Raji (cell line): Measurements from ENCODE around the gene LLGL1.

Experiments
- POLR2A ChIP-seq: IDR thresholded peaks from 2 replicates; pipeline ENCODE4 v1.6.1; 2011; ENCODE audit warnings: low read depth, low read length, control low read depth; ENCODE audit not compliant: insufficient read depth

LLGL1 gene

DNA sequence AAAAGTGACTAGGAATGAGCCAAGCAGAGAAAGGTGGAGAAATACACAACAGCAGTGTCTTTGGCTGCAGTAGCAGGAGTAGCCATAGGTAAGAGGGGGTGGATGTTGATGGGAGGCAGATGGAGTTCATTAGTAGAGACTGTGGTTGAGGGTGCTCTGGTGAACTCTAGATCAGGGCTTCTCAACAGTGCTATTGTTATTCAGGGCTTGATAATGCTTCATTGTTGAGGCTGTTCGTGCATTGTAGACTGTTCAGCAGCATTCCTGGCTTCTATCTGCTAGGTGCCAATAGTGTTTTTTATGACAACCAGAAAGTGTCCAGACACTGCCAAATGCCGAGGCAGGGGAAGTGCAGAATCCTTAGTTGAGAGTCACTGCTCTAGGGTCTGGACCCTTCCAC is 38.2 kb upstream of the LLGL1 start:
- TF ChIP-seq POLR2A, result no peak

DNA sequence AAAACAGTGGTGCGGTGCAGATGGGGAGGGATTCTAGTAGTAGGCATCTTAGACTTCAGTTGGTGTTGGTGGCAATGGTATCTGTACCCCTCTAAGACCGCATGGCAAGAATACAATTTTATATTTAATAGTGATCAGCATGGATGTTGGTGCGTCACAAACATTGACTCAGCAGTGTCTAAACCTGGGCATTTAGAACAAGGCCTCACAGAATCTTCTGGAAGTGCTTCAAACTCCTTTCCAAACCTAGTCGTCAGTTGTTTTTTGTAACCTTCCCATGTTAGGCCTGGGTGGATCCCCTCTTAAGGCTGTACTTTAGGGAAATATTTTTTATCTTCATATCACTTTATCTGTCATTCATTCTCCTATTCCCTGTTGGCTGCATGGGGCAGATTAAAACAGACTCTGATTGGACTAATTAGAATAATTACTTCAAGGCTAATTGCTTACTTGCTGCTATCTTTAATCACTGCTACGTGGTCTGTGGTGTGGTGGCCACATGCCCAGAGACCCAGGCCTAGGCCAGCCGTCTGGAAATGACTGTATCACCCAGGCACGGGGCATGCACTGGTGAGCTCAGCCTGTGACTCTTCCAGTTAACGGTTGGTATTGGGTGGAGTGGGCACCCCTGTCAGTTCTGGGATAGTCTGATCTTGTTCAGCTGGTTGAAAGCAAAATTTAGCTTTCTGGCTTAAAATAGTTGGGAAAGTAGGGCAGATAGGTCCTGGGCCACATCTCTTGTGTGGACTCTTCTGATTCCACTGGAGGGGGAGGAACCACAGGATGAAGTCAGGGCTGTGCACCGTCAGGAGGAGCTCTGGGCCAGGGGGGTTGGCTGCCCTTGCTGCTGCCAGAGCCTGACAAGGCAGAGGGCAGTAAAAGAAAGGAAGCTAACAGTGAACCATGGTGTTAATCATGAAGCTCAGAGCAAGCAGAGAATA is 37.3 kb upstream of the LLGL1 start:
- TF ChIP-seq POLR2A, result no peak

DNA sequence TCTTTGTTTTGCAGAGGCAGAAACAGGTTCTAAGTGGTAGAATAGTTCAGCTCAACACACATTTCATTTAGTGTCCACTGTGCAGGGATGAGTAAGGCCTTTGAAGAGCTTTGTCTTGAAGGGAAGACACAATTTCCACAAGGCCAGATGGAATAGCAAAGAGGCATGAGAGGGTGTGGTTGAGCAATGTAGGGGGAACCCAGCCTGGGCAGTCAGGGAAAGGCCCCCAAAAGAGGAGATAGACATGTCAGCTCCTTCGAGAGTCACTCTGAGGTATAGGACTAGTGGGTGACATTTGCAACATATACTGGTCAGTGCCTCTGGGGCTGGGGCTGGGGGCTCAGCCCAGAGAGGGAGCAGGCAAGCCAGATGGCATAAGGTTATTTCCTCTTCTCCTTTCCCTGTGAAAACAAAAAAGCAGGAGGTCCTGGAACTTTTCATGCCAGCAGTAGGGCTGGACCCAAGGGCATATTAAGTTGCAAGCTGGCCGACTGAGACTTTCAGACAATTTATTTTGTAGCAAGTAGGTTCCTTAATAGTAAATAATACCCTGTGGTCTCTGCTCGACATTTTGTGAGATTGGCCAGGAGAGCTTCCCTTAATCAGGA is 34.7 kb upstream of the LLGL1 start:
- TF ChIP-seq POLR2A, result no peak

DNA sequence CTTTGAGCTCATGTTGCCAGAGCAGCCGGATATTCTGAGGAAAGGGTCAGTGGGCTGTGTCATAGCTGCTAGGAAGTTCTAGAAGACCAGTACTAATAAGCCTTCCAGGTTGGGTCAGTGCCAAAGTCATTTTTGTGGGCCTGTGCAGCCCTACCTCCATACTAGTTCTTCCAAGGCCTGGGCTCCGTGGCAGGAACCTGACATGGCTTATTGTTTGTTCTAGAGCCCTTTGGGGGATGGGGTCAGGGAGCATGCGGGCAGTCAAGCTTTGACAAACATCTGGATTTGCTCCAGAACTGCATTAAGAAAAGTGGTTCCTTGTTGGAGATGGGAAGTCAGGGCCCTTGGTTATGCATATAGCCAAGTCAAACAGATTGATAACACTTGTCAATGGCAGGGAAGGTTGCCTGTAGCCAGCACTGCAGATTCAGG is 34.2 kb upstream of the LLGL1 start:
- TF ChIP-seq POLR2A, result no peak

DNA sequence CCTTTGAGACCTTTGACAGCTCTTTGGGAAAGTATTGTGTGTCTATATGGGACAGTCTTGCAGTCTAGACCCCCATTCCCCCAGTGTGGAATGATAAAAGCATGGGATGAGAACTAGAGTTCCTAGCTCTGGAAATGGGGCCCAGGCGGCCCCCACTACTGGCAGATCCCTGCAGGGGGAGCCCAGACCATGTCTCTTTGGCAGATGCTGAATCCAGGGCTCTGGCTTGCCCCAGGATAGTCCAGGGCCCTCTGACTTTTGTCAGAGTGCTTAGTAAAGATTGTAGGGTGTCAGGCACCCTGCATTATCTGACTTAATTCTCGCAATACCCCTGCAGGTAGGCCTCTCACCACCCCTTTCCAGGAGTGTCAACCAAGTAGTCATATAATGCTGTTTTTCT is 33.5 kb upstream of the LLGL1 start:
- TF ChIP-seq POLR2A, result no peak

DNA sequence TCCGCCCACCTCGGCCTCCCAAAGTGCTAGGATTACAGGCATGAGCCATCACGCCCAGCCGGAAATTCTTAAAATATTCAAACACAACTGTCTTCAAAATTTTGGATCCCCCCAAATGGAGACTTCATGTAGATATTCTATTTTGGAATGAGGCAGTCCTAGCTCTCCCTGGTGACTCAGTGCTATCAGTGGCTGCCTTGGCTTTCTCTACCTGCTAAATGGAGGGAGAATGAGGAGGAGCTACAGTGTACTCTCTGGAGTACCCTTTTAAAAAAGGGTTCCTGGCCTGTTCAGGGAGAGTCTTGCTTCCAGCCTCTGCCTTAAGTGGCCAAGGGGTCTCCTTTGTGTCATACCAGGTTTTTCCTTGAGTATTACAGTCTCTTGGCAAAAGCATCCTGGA is 31.0 kb upstream of the LLGL1 start:
- TF ChIP-seq POLR2A, result no peak

DNA sequence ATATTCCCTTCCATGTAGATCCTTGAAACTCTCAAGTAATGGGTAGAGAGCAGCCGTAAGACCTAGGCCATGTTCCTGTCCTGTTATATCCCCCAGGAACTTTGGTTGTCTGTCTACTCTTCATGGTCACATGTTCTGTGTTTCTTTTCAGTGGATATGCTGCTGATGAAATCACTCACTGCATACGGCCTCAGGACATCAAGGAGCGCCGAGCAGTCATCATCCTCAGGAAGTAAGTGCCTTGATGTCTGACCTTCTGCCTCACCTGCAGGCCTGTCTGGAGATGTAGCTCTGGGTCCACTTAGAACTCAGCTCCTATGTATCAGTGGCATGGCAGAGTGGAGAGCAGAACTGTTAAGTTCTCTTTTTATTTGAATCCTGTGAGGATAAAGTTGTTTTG is 30.6 kb upstream of the LLGL1 start:
- no peak for TF ChIP-seq POLR2A

DNA sequence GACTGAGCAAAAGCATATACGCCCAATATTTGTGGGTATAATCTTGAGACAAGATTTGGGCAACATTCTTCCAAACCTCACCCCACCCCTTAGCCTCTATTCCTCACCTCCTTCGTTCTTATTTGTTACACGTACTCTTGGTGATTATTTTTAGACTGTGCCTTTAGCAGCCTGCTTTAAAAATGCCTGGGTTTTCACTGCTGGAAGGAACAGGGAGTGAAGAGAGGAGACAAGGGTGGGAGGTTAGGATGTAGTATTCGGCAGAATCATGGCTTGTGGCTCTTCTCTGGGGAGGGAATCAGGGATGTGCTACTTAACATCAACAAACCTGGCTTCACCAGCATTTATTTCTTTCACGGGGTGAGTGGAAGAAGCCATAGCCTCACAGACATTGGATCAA is 30.2 kb upstream of the LLGL1 start:
- TF ChIP-seq POLR2A, result no peak

DNA sequence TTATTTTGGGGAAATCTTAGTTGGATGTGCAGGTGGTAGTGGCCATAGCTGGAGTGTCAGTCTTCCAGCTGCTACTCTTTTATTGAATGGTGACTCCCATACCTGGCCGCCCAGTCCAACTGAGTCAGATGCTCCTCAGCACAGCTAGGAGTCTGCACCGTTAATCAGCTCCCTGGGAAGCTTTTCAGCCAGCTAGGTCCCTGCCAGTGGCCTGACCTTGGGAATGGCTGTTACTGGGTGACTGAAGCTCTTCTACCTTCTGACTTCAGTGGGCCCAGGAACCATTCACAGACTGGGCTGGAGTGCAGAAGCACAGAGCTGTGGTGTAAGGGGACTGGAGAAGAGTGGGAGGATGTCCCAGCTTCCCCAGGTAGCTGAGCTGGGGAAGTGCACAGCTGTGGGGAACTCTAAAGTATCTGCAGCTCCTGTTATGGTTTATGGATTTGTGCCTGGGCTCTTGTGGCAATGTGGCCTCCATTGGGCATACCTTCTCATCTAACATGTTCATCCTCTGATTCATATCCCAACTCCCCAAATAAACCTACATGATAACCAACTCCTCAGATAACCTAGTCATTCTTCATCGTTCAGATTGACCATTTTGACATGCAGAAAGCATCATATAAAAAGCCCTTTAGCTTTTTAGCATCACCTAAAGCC is 27.8 kb upstream of the LLGL1 start:
- no peak for TF ChIP-seq POLR2A

DNA sequence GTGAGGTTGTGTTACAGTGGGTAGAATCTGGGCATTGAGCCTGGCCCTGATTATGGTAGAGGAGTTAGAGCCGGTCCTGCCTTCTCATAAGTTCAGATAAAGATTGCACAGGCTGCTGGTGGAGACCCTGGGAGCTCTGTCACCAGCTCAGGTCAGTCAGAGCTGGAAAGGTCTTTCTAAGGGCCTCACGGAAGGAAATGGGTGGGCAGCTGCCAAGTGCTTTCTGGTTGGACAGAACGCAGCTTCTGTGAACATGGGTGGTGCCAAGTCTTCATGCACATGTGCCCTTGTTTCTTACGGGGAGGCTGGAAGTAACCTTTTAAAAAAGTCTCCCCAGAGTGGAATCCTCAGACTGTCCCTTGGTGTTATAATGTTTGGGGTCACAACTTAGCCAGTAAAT is 26.9 kb upstream of the LLGL1 start:
- no peak for TF ChIP-seq POLR2A

DNA sequence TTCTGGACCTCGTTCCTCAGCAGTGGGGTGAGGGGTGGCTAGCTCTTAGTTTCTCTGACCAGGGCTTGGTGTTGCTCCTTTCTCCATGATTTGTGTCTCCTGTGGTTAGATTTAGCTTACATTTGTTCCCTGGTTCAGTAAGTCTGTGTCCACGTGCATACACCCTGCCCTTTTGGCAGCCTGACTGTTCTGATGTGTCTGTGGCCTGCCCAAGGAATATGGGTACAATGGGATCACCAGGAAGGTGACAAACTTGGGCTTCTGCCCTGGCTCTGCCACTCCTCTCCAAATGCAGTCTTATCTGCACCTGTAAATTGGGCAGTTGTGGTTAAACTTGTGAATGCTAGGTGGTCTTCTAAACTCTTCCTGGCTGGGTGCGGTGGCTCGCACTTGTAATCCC is 24.3 kb upstream of the LLGL1 start:
- TF ChIP-seq POLR2A, result no peak

DNA sequence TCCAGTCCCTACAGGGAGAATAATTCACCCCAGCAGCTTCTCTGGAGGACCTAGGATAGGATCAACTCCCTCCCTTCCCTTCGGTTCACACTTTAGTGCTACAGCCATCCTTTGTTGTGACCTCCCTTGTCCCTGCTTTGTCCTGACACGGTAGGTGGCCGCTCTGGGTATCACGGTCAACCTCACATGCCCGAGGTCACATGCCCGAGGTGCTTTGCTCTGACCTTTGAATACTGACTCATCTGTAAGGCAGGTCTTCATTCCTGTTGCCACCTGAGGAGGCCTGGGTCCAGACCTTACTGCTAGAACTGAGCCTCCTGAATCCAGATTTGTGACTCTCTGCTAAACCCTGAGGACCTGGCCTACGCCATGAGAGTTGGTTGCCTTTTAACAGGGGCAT is 22.1 kb upstream of the LLGL1 start:
- TF ChIP-seq POLR2A, result no peak

DNA sequence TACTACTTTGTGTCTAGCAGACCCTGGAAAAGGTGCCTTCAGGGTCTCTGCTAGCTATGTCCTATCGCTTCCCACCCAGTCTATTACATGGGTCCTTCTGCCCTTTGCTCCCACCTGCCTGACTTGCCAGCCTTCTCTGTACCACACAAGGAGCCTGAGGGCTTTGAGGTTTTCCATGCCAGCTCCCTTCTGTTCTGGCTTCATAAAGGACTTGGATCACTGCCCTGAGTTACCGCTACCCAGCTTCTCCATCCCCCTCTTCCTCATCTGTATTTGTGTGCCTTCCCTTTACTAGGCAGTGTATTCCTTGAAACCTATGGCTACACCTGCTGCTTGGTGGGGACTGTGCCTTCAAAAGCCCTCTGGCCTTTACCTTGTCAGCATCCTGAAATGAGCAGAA is 19.6 kb upstream of the LLGL1 start:
- TF ChIP-seq POLR2A, result no peak

DNA sequence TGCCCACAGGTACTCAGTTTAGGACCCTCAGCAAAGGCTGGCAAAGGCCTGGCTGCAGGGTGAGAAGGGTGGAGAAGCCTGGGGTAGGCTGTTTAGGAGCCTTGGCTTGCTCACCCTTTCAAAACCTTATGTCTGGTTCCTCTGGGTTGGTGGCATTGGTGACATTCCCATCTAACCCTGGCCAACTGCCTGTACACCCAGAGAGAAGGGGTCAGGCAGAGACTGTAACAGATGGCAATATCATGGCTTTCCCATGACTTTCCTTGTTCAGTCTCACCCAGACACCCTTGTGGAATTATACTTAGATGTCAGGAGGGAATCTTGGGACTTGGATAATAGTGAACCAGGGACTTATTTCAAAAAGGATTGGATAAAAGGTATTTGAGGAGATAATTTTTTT is 18.5 kb upstream of the LLGL1 start:
- no peak for TF ChIP-seq POLR2A

DNA sequence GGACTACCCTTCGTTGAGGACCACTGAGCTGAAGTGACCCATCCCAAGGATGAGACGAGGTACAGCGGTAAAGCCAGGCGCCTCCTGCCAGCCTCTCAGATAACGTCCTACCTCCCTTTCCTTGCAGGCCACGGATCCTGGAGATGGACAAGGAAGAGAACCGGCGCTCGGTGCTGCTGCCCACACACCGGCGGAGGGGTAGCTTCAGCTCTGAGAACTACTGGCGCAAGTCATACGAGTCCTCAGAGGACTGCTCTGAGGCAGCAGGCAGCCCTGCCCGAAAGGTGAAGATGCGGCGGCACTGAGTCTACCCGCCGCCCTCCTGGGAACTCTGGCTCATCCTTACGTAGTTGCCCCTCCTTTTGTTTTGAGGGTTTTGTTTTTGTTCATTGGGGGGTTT is 17.3 kb upstream of the LLGL1 start:
- no peak for TF ChIP-seq POLR2A
